Peyer's patch (tissue), 4 donors: ENCODE results near the gene AGGF1. TPM values are rescaled to one million over a fixed set of nuclear protein-coding genes. Genes with fewer than 3 reads are reported as not detected.
"Not testable (repeated sequence)": the region's sequence is repeated elsewhere in the genome, so short reads cannot be mapped to it uniquely, and the experiment has no call there.

ENCODE experiments used
- DNase-seq, 3 donors: peaks; one replicate each; pipeline ENCODE4 v3.0.0-alpha.2; 2017 to 2019
- H3K27ac ChIP-seq, 4 donors: fragments of 200-600 bp; sonication (generic); one replicate each; pipeline ENCODE4 v1.5.1; 2016 to 2019
- H3K27me3 ChIP-seq, 2 donors: fragments of 200-600 bp; sonication (generic); one replicate each; pipeline ENCODE4 v1.5.1; 2019
- H3K36me3 ChIP-seq, 3 donors: fragments of 200-600 bp; sonication (generic); one replicate each; pipeline ENCODE4 v1.5.1; 2016 to 2019
- H3K4me1 ChIP-seq, 4 donors: fragments of 200-600 bp; sonication (generic); one replicate each; pipeline ENCODE4 v1.5.1; 2016 to 2019
- H3K4me3 ChIP-seq, 4 donors: fragments of 200-600 bp; sonication (generic); 1 replicate in 3 of 4; 2 replicates in 1 of 4; pipeline ENCODE4 v1.5.1; 2016 to 2019; ENCODE audit warnings: mild to moderate bottlenecking in 1 of 4
- H3K9me3 ChIP-seq, 4 donors: fragments of 200-600 bp; sonication (generic); one replicate each; pipeline ENCODE4 v1.5.1; 2016 to 2019; ENCODE audit warnings: mild to moderate bottlenecking in 1 of 4
- POLR2A ChIP-seq, 2 donors: fragments of 450-650 bp; IDR thresholded peaks; one replicate each; pipeline ENCODE4 v1.5.1; 2017; ENCODE audit warnings: antibody characterized with exemption in 2 of 2, mild to moderate bottlenecking in 2 of 2, moderate library complexity in 2 of 2
- total RNA-seq, 4 donors: library from RNA; depleted of rRNA; stranded (reverse); fragments of >200 nt; gene quantifications; one replicate each; pipeline ENCODE4 v1.1.0, GENCODE V29; 2016
- TF ChIP-seq, protein P1 (sequence below), 6 experiments: fragments of 450-650 bp in 4 of 6; fragments of 200-600 bp in 2 of 6; sonication (generic) in 1 of 6; IDR thresholded peaks; one replicate each; pipeline ENCODE4 v1.5.1; 2017 to 2019; ENCODE audit warnings: antibody characterized with exemption in 6 of 6, mild to moderate bottlenecking in 3 of 6, moderate library complexity in 1 of 6

Gene AGGF1
- total RNA-seq, 4 donors from 2014 or later: 45.0 to 52.4 (median 49.6) TPM

- no peak overlapping the region for H3K27ac ChIP-seq
- no peaks in the 10 kb centered on the region for H3K27me3 ChIP-seq
- no peak for DNase-seq
- no peaks in the 10 kb centered on the region for H3K4me1 ChIP-seq
- TF ChIP-seq POLR2A (IDR thresholded peaks at IDR 0.05): no peak
- no peak overlapping the region for H3K4me3 ChIP-seq
- H3K9me3 ChIP-seq: no peaks in the 10 kb centered on the region
- no peaks in the 10 kb centered on the region for H3K36me3 ChIP-seq
Observed at GRCh38 chr5:76986825-76987526, 43.2 kb upstream of the AGGF1 start.

- no peaks in the 10 kb centered on the region for H3K27me3 ChIP-seq
- H3K9me3 ChIP-seq: no peaks in the 10 kb centered on the region
- TF ChIP-seq POLR2A (IDR thresholded peaks at IDR 0.05): no peak
- TF ChIP-seq, protein P1, sequence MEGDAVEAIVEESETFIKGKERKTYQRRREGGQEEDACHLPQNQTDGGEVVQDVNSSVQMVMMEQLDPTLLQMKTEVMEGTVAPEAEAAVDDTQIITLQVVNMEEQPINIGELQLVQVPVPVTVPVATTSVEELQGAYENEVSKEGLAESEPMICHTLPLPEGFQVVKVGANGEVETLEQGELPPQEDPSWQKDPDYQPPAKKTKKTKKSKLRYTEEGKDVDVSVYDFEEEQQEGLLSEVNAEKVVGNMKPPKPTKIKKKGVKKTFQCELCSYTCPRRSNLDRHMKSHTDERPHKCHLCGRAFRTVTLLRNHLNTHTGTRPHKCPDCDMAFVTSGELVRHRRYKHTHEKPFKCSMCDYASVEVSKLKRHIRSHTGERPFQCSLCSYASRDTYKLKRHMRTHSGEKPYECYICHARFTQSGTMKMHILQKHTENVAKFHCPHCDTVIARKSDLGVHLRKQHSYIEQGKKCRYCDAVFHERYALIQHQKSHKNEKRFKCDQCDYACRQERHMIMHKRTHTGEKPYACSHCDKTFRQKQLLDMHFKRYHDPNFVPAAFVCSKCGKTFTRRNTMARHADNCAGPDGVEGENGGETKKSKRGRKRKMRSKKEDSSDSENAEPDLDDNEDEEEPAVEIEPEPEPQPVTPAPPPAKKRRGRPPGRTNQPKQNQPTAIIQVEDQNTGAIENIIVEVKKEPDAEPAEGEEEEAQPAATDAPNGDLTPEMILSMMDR (IDR thresholded peaks at IDR 0.05): no peak
- H3K4me3 ChIP-seq: no peak overlapping the region
- no peak for DNase-seq
- no peaks in the 10 kb centered on the region for H3K36me3 ChIP-seq
- no peak overlapping the region for H3K27ac ChIP-seq
- no peaks in the 10 kb centered on the region for H3K4me1 ChIP-seq
Observed at GRCh38 chr5:76990899-76991459, 39.2 kb upstream of the AGGF1 start.

GRCh38 chr5:76993436-76993835 lies 36.8 kb upstream of the AGGF1 start:
- H3K27ac ChIP-seq, H3K36me3 ChIP-seq, H3K9me3 ChIP-seq, H3K4me1 ChIP-seq, H3K27me3 ChIP-seq, H3K4me3 ChIP-seq, DNase-seq: not testable (repeated sequence)

GRCh38 chr5:76994337-76994736 lies 35.9 kb upstream of the AGGF1 start:
- Histone ChIP-seq H3K36me3 (no peaks in the 10 kb centered on the region), H3K4me1 (no peaks in the 10 kb centered on the region), H3K4me3 (no peak overlapping the region), H3K27ac (no peak overlapping the region), H3K27me3 (no peaks in the 10 kb centered on the region), H3K9me3 (no peaks in the 10 kb centered on the region)
- DNase-seq: no peak
- TF ChIP-seq, protein P1 (IDR thresholded peaks at IDR 0.05): no peak
- TF ChIP-seq POLR2A (IDR thresholded peaks at IDR 0.05): no peak

- not testable (repeated sequence) for H3K4me3 ChIP-seq, DNase-seq, H3K27ac ChIP-seq, H3K4me1 ChIP-seq, H3K9me3 ChIP-seq, H3K36me3 ChIP-seq, H3K27me3 ChIP-seq
Observed at GRCh38 chr5:76998251-76998650, 32.0 kb upstream of the AGGF1 start.

DNA sequence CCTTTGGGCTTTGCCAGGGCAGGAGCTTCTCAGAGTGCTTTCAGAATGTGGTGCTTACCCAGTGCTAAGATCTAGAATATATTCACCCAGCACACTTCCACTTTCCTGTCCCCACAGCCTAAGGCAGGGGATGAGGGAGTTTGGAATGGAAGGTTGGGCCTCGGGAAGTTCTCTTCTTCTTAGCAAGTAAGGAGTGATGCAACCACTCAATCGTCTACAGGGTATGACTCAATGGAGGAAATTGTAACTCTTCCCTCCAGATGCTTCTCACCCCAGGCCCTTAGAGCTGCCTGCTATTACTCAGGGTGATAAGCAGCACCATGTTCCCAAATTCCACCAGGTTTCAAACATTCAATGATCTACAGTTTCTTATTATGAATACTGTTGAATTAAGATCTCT lies 30.8 kb upstream of the AGGF1 start:
- Histone ChIP-seq H3K9me3 (no peaks in the 10 kb centered on the region), H3K4me3 (no peak overlapping the region), H3K4me1 (no peaks in the 10 kb centered on the region), H3K27me3 (no peaks in the 10 kb centered on the region), H3K27ac (no peak overlapping the region), H3K36me3 (no peaks in the 10 kb centered on the region)
- DNase-seq: no peak
- TF ChIP-seq POLR2A (IDR thresholded peaks at IDR 0.05): no peak
- TF ChIP-seq, protein P1 (IDR thresholded peaks at IDR 0.05): no peak

- DNase-seq: no peak
- no peaks in the 10 kb centered on the region for H3K27me3 ChIP-seq
- no peaks in the 10 kb centered on the region for H3K9me3 ChIP-seq
- no peak overlapping the region for H3K27ac ChIP-seq
- no peak overlapping the region for H3K4me3 ChIP-seq
- TF ChIP-seq, protein P1 (IDR thresholded peaks at IDR 0.05): no peak
- no peak for TF ChIP-seq POLR2A (IDR thresholded peaks at IDR 0.05)
- no peaks in the 10 kb centered on the region for H3K36me3 ChIP-seq
- H3K4me1 ChIP-seq: no peaks in the 10 kb centered on the region
Observed at GRCh38 chr5:77003246-77003645, 27.0 kb upstream of the AGGF1 start.
